Endodermal cell (in vitro differentiated cells): Measurements from ENCODE around the gene SLC6A12. TPM values are rescaled to one million over a fixed set of nuclear protein-coding genes. Genes with fewer than 3 reads are reported as not detected.

Experiments used
- DNase-seq: peaks from one replicate; pipeline ENCODE4 v3.0.0-alpha.2; 2017
- H3K27ac ChIP-seq: 2 replicates; pipeline ENCODE4 v1.5.1; 2013; ENCODE audit warnings: mild to moderate bottlenecking, low read depth, low read length, moderate library complexity
- H3K27me3 ChIP-seq: 2 replicates; pipeline ENCODE4 v1.6.1; 2013; ENCODE audit warnings: mild to moderate bottlenecking, low read length, moderate library complexity; ENCODE audit not compliant: insufficient read depth, control insufficient read depth, poor library complexity, severe bottlenecking
- H3K36me3 ChIP-seq: 2 replicates; pipeline ENCODE4 v1.7.0; 2013; ENCODE audit warnings: mild to moderate bottlenecking, low read length, moderate library complexity; ENCODE audit not compliant: control insufficient read depth, insufficient read depth
- H3K4me1 ChIP-seq: one replicate; pipeline ENCODE4 v1.7.0; 2013; ENCODE audit warnings: low read length; ENCODE audit not compliant: control insufficient read depth, insufficient read depth
- H3K4me3 ChIP-seq: 2 replicates; pipeline ENCODE4 v1.5.1; 2013; ENCODE audit warnings: mild to moderate bottlenecking, low read length, moderate library complexity
- H3K9ac ChIP-seq: 2 replicates; pipeline ENCODE4 v1.6.1; 2013; ENCODE audit warnings: mild to moderate bottlenecking, low read length, moderate library complexity; ENCODE audit not compliant: poor library complexity, severe bottlenecking; ENCODE audit errors: extremely low read depth
- H3K9me3 ChIP-seq: 2 replicates; pipeline ENCODE4 v1.6.1; 2013; ENCODE audit warnings: mild to moderate bottlenecking, low read length, moderate library complexity; ENCODE audit not compliant: control insufficient read depth
- H3K27ac Mint-ChIP-seq: 2 replicates; pipeline ENCODE4 v1.8.0; 2020; ENCODE audit warnings: mixed read lengths
- H3K27me3 Mint-ChIP-seq: 2 replicates; pipeline ENCODE4 v1.8.0; 2021; ENCODE audit warnings: mild to moderate bottlenecking, mixed read lengths; ENCODE audit not compliant: insufficient read depth
- H3K36me3 Mint-ChIP-seq: 2 replicates; pipeline ENCODE4 v1.8.0; 2020; ENCODE audit warnings: low read depth, mixed read lengths
- H3K4me1 Mint-ChIP-seq: 2 replicates; pipeline ENCODE4 v1.8.0; 2020; ENCODE audit warnings: mixed read lengths
- H3K4me3 Mint-ChIP-seq: 2 replicates; pipeline ENCODE4 v1.8.0; 2020; ENCODE audit warnings: mild to moderate bottlenecking, moderate library complexity, mixed read lengths
- H3K9me3 Mint-ChIP-seq: 2 replicates; pipeline ENCODE4 v1.8.0; 2020; ENCODE audit warnings: mild to moderate bottlenecking, mixed read lengths
- CTCF ChIP-seq: fragments of 200-600 bp; sonication (generic); conservative IDR thresholded peaks from 2 replicates; pipeline ENCODE4 v1.5.0; 2021; ENCODE audit warnings: antibody characterized with exemption, mild to moderate bottlenecking
- WGBS, 2 experiments: methylation state at CpG; one replicate each; pipeline versions ENCODE4 v1.1.5 to v1.1.7; 2013; ENCODE audit warnings: missing lambda C conversion rate in 2 of 2, mixed read lengths in 1 of 2; ENCODE audit not compliant: insufficient coverage in 1 of 2, insufficient read length in 1 of 2; 5-methylcytosine and 5-hydroxymethylcytosine counted together
- total RNA-seq, 2 donors: library from RNA; stranded (reverse); fragmentation: NEBNext Ultra II Directional in 1 of 2; extraction: Animal tissue kit (Norgen Biotek cat#: 25700) in 1 of 2; gene quantifications; 2 replicates in 1 of 2; 3 replicates in 1 of 2; pipeline ENCODE4 v1.2.1, GENCODE V29; 2021

The SLC6A12 gene
- total RNA-seq, 2 donors from 2014 or later: 0.58 to 1.3 TPM

- Mint-ChIP-seq H3K27me3 (peaks cover 74% of the 10 kb centered on the region), H3K4me1 (peaks cover 11% of the 10 kb centered on the region), H3K4me3 (no peak overlapping the region), H3K27ac (no peak overlapping the region), H3K9me3 (no peaks in the 10 kb centered on the region), H3K36me3 (no peaks in the 10 kb centered on the region)
- DNase-seq: no peak
- 60 to 82% methylated on average over 3 to 5 of the region's 5 CpGs for WGBS, 2 experiments
- no peaks in the 10 kb centered on the region for H3K9me3 ChIP-seq
- no peak overlapping the region for H3K9ac ChIP-seq
- H3K36me3 ChIP-seq: no peaks in the 10 kb centered on the region
- H3K27ac ChIP-seq: no peak overlapping the region
- peaks cover 7% of the 10 kb centered on the region for H3K4me1 ChIP-seq
- no peak overlapping the region for H3K4me3 ChIP-seq
- peaks cover 14% of the 10 kb centered on the region for H3K27me3 ChIP-seq
- no peak for TF ChIP-seq CTCF
These were observed 18.8 kb downstream of the SLC6A12 start for GRCh38 chr12:195156-195555.

- no peak for TF ChIP-seq CTCF
- H3K36me3 Mint-ChIP-seq: no peaks in the 10 kb centered on the region
- H3K4me1 Mint-ChIP-seq: peaks cover 11% of the 10 kb centered on the region
- no peak overlapping the region for H3K27ac Mint-ChIP-seq
- Histone ChIP-seq H3K4me3 (no peak overlapping the region), H3K27me3 (peaks cover 23% of the 10 kb centered on the region), H3K9me3 (no peaks in the 10 kb centered on the region), H3K36me3 (no peaks in the 10 kb centered on the region), H3K9ac (no peak overlapping the region), H3K4me1 (peaks cover 7% of the 10 kb centered on the region), H3K27ac (no peak overlapping the region)
- no peak for DNase-seq
- 90% methylated on average over 7 of the region's 7 CpGs for WGBS, 2 experiments
- no peak overlapping the region for H3K4me3 Mint-ChIP-seq
- H3K27me3 Mint-ChIP-seq: peaks cover 77% of the 10 kb centered on the region
- no peaks in the 10 kb centered on the region for H3K9me3 Mint-ChIP-seq
These were observed 19.7 kb downstream of the SLC6A12 start for GRCh38 chr12:194276-194675.

GRCh38 chr12:193261-193660 lies 20.7 kb downstream of the SLC6A12 start:
- Mint-ChIP-seq H3K27me3 (peaks cover 81% of the 10 kb centered on the region), H3K36me3 (no peaks in the 10 kb centered on the region), H3K27ac (no peak overlapping the region), H3K4me3 (no peak overlapping the region), H3K4me1 (peaks cover 7% of the 10 kb centered on the region), H3K9me3 (no peaks in the 10 kb centered on the region)
- no peak for DNase-seq
- H3K27me3 ChIP-seq: peaks cover 28% of the 10 kb centered on the region
- WGBS, 2 experiments: 88 to 93% methylated on average over 8 to 10 of the region's 10 CpGs
- no peak overlapping the region for H3K4me3 ChIP-seq
- peaks cover 7% of the 10 kb centered on the region for H3K4me1 ChIP-seq
- H3K27ac ChIP-seq: no peak overlapping the region
- no peak for TF ChIP-seq CTCF
- no peaks in the 10 kb centered on the region for H3K36me3 ChIP-seq
- H3K9me3 ChIP-seq: no peaks in the 10 kb centered on the region
- H3K9ac ChIP-seq: no peak overlapping the region
